Caco-2 (cell line): ENCODE data around the gene PPP1R9B. TPM values are rescaled to one million over a fixed set of nuclear protein-coding genes. Genes with fewer than 3 reads are reported as not detected.

Experiments
- BruUV-seq: library from RNA; stranded (reverse); fragments of 400-500 nt; replicated peaks from 2 replicates; lab custom pipeline; 2021; lab: Mats Ljungman, UMichigan
- CTCF ChIA-PET: fragments of 300-600 bp; sonication (Branson Sonifier 250); formaldehyde crosslinking; loops from one replicate; lab custom pipeline; 2022; ENCODE audit warnings: antibody characterized with exemption; lab: Charles Lee
- POLR2A ChIA-PET: fragments of 300-600 bp; sonication (Branson Sonifier 250); formaldehyde crosslinking; loops from one replicate; lab custom pipeline; 2022; ENCODE audit warnings: antibody characterized with exemption; lab: Charles Lee
- DNase-seq, 2 experiments: peaks; one replicate each; pipeline versions ENCODE4 v3.0.0 to v3.0.0-alpha.2; 2020 to 2022
- H3K27me3 ChIP-seq: replicated peaks from 2 replicates; pipeline ENCODE4 v1.6.0; 2011; ENCODE audit warnings: low read length; ENCODE audit not compliant: control insufficient read depth, insufficient read depth
- H3K36me3 ChIP-seq: 2 replicates; pipeline ENCODE4 v1.5.1; 2011; ENCODE audit warnings: low read length; ENCODE audit not compliant: control insufficient read depth, insufficient read depth
- H3K4me1 ChIP-seq: fragments of 250-450 bp; sonication (Bioruptor Pico); 2 replicates; pipeline ENCODE4 v1.5.1; 2020; ENCODE audit warnings: mild to moderate bottlenecking
- H3K4me3 ChIP-seq: 2 replicates; pipeline ENCODE4 v1.5.1; 2011; ENCODE audit warnings: low read depth, mild to moderate bottlenecking, control low read depth, low read length
- H3K9me3 ChIP-seq: fragments of 250-450 bp; sonication (Bioruptor Pico); 2 replicates; pipeline ENCODE4 v1.5.1; 2020; ENCODE audit warnings: mild to moderate bottlenecking, moderate library complexity
- H3K27ac Mint-ChIP-seq: one replicate; pipeline ENCODE4 v1.8.0; 2022; ENCODE audit warnings: mixed read lengths; ENCODE audit not compliant: unreplicated experiment
- H3K27me3 Mint-ChIP-seq: one replicate; pipeline ENCODE4 v1.8.0; 2022; ENCODE audit warnings: mixed read lengths; ENCODE audit not compliant: insufficient read depth, unreplicated experiment
- H3K36me3 Mint-ChIP-seq: one replicate; pipeline ENCODE4 v1.8.0; 2022; ENCODE audit warnings: mild to moderate bottlenecking, mixed read lengths; ENCODE audit not compliant: insufficient read depth, unreplicated experiment
- H3K4me1 Mint-ChIP-seq: one replicate; pipeline ENCODE4 v1.8.0; 2022; ENCODE audit warnings: low read depth, mixed read lengths; ENCODE audit not compliant: unreplicated experiment
- H3K4me3 Mint-ChIP-seq: one replicate; pipeline ENCODE4 v1.8.0; 2022; ENCODE audit warnings: mild to moderate bottlenecking, moderate library complexity, mixed read lengths; ENCODE audit not compliant: unreplicated experiment
- H3K9me3 Mint-ChIP-seq: one replicate; pipeline ENCODE4 v1.8.0; 2022; ENCODE audit warnings: mixed read lengths; ENCODE audit not compliant: unreplicated experiment
- intact Hi-C: fragments of 100-400 bp; cut with micrococcal nuclease; formaldehyde crosslinking; loops from one replicate; pipeline ENCODE4 v1.10.0; 2022; ENCODE audit not compliant: unreplicated experiment
- total RNA-seq: library from RNA; stranded (reverse); gene quantifications from 2 replicates; pipeline ENCODE4 v1.2.3, GENCODE V29; 2022
- TF ChIP-seq, protein P1 (sequence below), 2 experiments: fragments of 200-600 bp in 1 of 2; IDR thresholded peaks; 1 replicate in 1 of 2; 2 replicates in 1 of 2; pipeline versions ENCODE4 v1.5.1 to v1.8.0; 2011 to 2022; ENCODE audit warnings: antibody characterized with exemption in 1 of 2, control low read depth in 1 of 2, inconsistent platforms in 1 of 2, low read depth in 1 of 2, low read length in 1 of 2, mild to moderate bottlenecking in 1 of 2, moderate library complexity in 1 of 2; ENCODE audit not compliant: insufficient read depth in 1 of 2, severe bottlenecking in 1 of 2, unreplicated experiment in 1 of 2

Gene PPP1R9B
- total RNA-seq, 1 experiment from 2014 or later, result 74.8 TPM

DNA sequence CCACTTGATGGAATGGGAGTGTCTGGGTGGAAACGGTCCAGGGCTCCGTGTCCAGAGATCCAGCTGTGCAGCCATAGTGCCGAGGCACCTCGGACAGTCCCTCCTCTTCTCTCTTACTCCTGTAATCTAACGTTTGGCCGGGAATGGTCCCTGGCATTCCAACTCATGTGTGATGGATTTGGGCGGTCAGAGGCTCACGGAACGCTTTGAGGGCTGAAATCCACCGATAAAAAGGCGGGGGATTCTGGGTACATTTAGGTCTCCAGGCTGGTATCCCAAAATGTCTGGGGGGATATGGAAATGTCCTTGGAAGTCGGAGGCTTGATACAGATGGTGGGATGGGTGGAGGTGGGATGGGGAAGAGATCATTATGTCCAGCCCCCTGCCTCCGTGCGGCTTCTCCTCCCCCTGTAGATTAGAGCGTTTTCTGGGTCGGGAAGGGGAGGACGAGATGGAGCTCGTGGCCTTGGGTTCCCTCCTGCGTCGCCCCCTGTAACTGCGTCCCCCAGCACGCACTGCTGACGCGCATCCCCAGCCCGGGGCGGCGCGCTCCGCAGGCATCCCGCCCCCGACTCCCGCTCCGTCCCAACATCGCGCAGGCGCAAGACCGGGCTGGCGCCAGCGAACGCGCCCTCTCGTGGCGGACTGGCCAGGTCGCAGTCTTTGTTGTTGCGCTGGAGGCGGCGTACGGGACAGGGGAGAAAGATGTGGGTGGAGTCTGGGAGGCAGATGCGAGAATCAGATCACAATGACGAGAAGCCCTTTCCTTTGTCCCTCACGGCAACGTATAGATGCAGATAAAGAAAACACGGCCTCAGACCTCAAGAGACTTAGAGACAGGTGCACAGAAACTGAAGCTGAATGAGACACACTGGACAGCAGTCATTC, 10.8 kb upstream of the PPP1R9B start:
- Mint-ChIP-seq H3K9me3 (no peaks in the 10 kb centered on the region), H3K36me3 (no peaks in the 10 kb centered on the region), H3K4me3 (peak overlapping the region; percentile 67), H3K27me3 (peaks cover 9% of the 10 kb centered on the region), H3K27ac (peak overlapping the region; percentile 2), H3K4me1 (peaks cover 13% of the 10 kb centered on the region)
- Histone ChIP-seq H3K4me1 (peaks cover 17% of the 10 kb centered on the region), H3K4me3 (peak overlapping the region; percentile 48), H3K36me3 (no peaks in the 10 kb centered on the region), H3K9me3 (no peaks in the 10 kb centered on the region), H3K27me3 (no peaks in the 10 kb centered on the region)
- ChIA-PET POLR2A (no interaction called here), CTCF (interaction anchor here (0.5 to 2.5 kb wide), 25 partner anchors 8 to 300 kb away, joined by 3 to 33 read pairs (median 4); partner anchors contain the start of gene PPP1R9B)
- peak; percentile 96 to 100 for DNase-seq
- TF ChIP-seq, protein P1, sequence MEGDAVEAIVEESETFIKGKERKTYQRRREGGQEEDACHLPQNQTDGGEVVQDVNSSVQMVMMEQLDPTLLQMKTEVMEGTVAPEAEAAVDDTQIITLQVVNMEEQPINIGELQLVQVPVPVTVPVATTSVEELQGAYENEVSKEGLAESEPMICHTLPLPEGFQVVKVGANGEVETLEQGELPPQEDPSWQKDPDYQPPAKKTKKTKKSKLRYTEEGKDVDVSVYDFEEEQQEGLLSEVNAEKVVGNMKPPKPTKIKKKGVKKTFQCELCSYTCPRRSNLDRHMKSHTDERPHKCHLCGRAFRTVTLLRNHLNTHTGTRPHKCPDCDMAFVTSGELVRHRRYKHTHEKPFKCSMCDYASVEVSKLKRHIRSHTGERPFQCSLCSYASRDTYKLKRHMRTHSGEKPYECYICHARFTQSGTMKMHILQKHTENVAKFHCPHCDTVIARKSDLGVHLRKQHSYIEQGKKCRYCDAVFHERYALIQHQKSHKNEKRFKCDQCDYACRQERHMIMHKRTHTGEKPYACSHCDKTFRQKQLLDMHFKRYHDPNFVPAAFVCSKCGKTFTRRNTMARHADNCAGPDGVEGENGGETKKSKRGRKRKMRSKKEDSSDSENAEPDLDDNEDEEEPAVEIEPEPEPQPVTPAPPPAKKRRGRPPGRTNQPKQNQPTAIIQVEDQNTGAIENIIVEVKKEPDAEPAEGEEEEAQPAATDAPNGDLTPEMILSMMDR (IDR thresholded peaks at IDR 0.05; ENCODE audit: insufficient read depth in 1 of 2, low read depth in 1 of 2, low read length in 1 of 2, severe bottlenecking in 1 of 2, unreplicated experiment in 1 of 2), result peak; percentile 99 to 100
- no TSS peak for BruUV-seq
- intact Hi-C loops, result loop anchor here (1.0 kb wide), 6 partner anchors 9 to 300 kb away; no protein-coding TSS in a partner anchor

DNA sequence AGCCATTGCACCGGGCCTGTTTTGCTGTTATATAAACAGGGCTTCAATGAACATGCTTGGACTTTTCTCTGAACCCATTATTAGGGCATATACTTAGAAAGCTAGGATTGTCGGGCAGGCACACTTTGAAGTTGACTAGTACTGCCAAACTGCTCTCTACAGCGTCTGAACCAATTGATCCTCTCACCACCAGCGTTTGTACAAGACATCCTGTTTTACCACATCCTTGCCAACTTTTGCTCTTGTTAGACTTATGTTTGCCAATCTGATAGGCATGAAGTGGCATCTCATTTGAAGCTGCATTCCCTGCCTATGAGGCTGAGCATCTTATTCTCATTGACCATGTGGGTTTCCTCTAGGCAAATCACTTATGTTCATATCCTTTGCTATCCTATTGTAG, 7.4 kb upstream of the PPP1R9B start:
- Histone ChIP-seq H3K27me3 (no peaks in the 10 kb centered on the region), H3K4me1 (peaks cover 13% of the 10 kb centered on the region), H3K9me3 (no peaks in the 10 kb centered on the region), H3K36me3 (no peaks in the 10 kb centered on the region), H3K4me3 (no peak overlapping the region)
- CTCF ChIA-PET, result interaction anchor here (0.8 kb wide), 1 partner anchor 223 kb away, joined by 3 read pairs; no protein-coding TSS in a partner anchor
- TF ChIP-seq, protein P1 (IDR thresholded peaks at IDR 0.05; ENCODE audit: insufficient read depth in 1 of 2, low read depth in 1 of 2, low read length in 1 of 2, severe bottlenecking in 1 of 2, unreplicated experiment in 1 of 2), result no peak
- DNase-seq, result no peak
- Mint-ChIP-seq H3K27me3 (peaks cover 9% of the 10 kb centered on the region), H3K36me3 (no peaks in the 10 kb centered on the region), H3K4me1 (peaks cover 13% of the 10 kb centered on the region), H3K27ac (no peak overlapping the region), H3K9me3 (no peaks in the 10 kb centered on the region), H3K4me3 (no peak overlapping the region)
- intact Hi-C loops, result no loop called here
- POLR2A ChIA-PET, result no interaction called here
- BruUV-seq, result no TSS peak

DNA sequence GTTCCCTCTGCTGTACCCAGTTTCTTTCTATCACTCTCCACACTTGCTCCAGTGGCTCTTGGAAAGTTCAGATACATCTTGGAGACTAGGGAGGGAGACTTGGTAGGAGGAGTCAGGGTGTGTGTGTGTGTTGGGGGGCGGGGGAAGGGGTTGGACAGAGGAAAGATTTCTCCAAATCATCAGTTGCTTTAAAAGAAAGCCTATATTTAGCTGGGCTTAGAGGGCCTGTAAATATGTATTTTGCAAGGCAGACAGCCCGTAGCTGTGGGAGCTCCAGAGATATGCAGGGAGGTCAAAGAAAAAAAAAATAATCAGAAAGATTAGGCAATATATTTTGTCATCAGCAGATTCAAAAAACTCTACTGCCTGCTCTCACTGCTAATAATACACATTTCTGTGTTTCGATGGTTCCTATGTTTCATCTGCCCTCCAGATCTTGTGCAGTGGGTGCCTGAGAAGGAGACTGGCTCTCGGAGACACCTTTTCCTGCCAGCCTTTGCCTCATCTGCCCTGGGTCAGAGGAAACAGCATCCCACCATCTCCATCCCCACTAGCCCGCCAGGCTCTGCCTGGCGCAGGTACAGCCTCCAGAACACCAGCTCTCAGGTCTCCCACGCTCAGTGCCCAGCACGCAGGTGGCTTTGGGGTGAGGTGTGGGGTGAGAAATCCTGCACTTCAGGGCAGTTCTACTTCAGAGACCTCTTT, 4.8 kb upstream of the PPP1R9B start:
- Histone ChIP-seq H3K4me1 (peaks cover 8% of the 10 kb centered on the region; the same call in 1 of the 2 replicates), H3K4me3 (no peak overlapping the region), H3K36me3 (no peaks in the 10 kb centered on the region), H3K27me3 (no peaks in the 10 kb centered on the region), H3K9me3 (no peaks in the 10 kb centered on the region)
- TF ChIP-seq, protein P1 (IDR thresholded peaks at IDR 0.05; ENCODE audit: insufficient read depth in 1 of 2, low read depth in 1 of 2, low read length in 1 of 2, severe bottlenecking in 1 of 2, unreplicated experiment in 1 of 2), result no peak
- ChIA-PET CTCF (interaction anchor here (1.4 kb wide), 1 partner anchor 23 kb away, joined by 3 read pairs; no protein-coding TSS in a partner anchor), POLR2A (no interaction called here)
- no peak for DNase-seq
- no TSS peak for BruUV-seq
- Mint-ChIP-seq H3K9me3 (no peaks in the 10 kb centered on the region), H3K27me3 (peaks cover 3% of the 10 kb centered on the region), H3K27ac (no peak overlapping the region), H3K4me1 (peaks cover 10% of the 10 kb centered on the region), H3K36me3 (peaks cover 6% of the 10 kb centered on the region), H3K4me3 (no peak overlapping the region)
- intact Hi-C loops, result no loop called here
